Activated B cell treated with CpG ODN at 0.5 μM for 24 hours (primary cell): Measurements from ENCODE around the gene MTHFD2L. TPM values are rescaled to one million over a fixed set of nuclear protein-coding genes. Genes with fewer than 3 reads are reported as not detected.
A peak's percentile ranks its signal among the peaks of the same experiment; 100 is the strongest.

Experiments used
- ATAC-seq: fragments of 200-7000 bp; cut with Tn5 transposase; one replicate; pipeline ENCODE4 v1.10.0; 2021; ENCODE audit warnings: low read depth, mild to moderate bottlenecking, moderate library complexity
- CTCF ChIA-PET: fragments of 350-600 bp; sonication (Branson Sonifier 250); formaldehyde crosslinking; loops from one replicate; lab custom pipeline; 2021; ENCODE audit warnings: antibody characterized with exemption; lab: Charles Lee
- POLR2A ChIA-PET: fragments of 350-600 bp; sonication (Branson Sonifier 250); formaldehyde crosslinking; loops from one replicate; lab custom pipeline; 2021; ENCODE audit warnings: antibody characterized with exemption; lab: Charles Lee
- DNase-seq: peaks from one replicate; pipeline ENCODE4 v3.0.0; 2022
- H3K27ac Mint-ChIP-seq: one replicate; pipeline ENCODE4 v1.8.0; 2020; ENCODE audit warnings: mixed read lengths
- H3K27me3 Mint-ChIP-seq: one replicate; pipeline ENCODE4 v1.8.0; 2021; ENCODE audit warnings: mixed read lengths
- H3K36me3 Mint-ChIP-seq: one replicate; pipeline ENCODE4 v1.8.0; 2021; ENCODE audit warnings: low read depth, mixed read lengths
- H3K4me1 Mint-ChIP-seq: one replicate; pipeline ENCODE4 v1.8.0; 2021; ENCODE audit warnings: mixed read lengths
- H3K4me3 Mint-ChIP-seq: one replicate; pipeline ENCODE4 v1.8.0; 2020; ENCODE audit warnings: mild to moderate bottlenecking, mixed read lengths
- H3K9me3 Mint-ChIP-seq: one replicate; pipeline ENCODE4 v1.8.0; 2020; ENCODE audit warnings: mixed read lengths
- CTCF ChIP-seq: fragments of 200-600 bp; IDR thresholded peaks from one replicate; pipeline ENCODE4 v1.8.0; 2022; ENCODE audit warnings: antibody characterized with exemption, mild to moderate bottlenecking
- intact Hi-C: fragments of 100-400 bp; cut with micrococcal nuclease; formaldehyde crosslinking; loops from one replicate; pipeline ENCODE4 v1.15.1; 2024
- total RNA-seq: library from RNA; stranded (reverse); gene quantifications from 2 replicates; pipeline ENCODE4 v1.2.3, GENCODE V29; 2022

The MTHFD2L gene
- total RNA-seq, 1 donor from 2014 or later, result 14.3 TPM

GRCh38 chr4:74197080-74197479 is 39.2 kb downstream of the MTHFD2L start:
- Mint-ChIP-seq H3K4me3 (no peak overlapping the region), H3K9me3 (no peaks in the 10 kb centered on the region), H3K27ac (no peak overlapping the region), H3K4me1 (peaks cover 5% of the 10 kb centered on the region), H3K27me3 (no peaks in the 10 kb centered on the region), H3K36me3 (peaks cover 3% of the 10 kb centered on the region)
- no peak for ATAC-seq
- ChIA-PET POLR2A (no interaction called here), CTCF (no interaction called here)
- TF ChIP-seq CTCF, result no peak
- DNase-seq, result no peak
- intact Hi-C loops, result no loop called here

- Mint-ChIP-seq H3K9me3 (no peaks in the 10 kb centered on the region), H3K27me3 (no peaks in the 10 kb centered on the region), H3K4me1 (peaks cover 25% of the 10 kb centered on the region), H3K36me3 (peaks cover 5% of the 10 kb centered on the region), H3K27ac (no peak overlapping the region), H3K4me3 (no peak overlapping the region)
- intact Hi-C loops, result no loop called here
- POLR2A ChIA-PET, result no interaction called here
- ATAC-seq (no peak), DNase-seq (no peak)
- CTCF ChIA-PET, result interaction anchor here (0.9 to 1.6 kb wide), 2 partner anchors 13 to 24 kb away, joined by 3 to 5 read pairs; no protein-coding TSS in a partner anchor
- TF ChIP-seq CTCF, result no peak
Measured at GRCh38 chr4:74202062-74202586, 44.2 kb downstream of the MTHFD2L start.

GRCh38 chr4:74203467-74203866 is 45.5 kb downstream of the MTHFD2L start:
- peaks cover 5% of the 10 kb centered on the region for H3K36me3 Mint-ChIP-seq
- POLR2A ChIA-PET, result no interaction called here
- intact Hi-C loops, result no loop called here
- H3K9me3 Mint-ChIP-seq, result no peaks in the 10 kb centered on the region
- H3K27me3 Mint-ChIP-seq, result no peaks in the 10 kb centered on the region
- no peak for TF ChIP-seq CTCF
- H3K4me3 Mint-ChIP-seq, result no peak overlapping the region
- H3K27ac Mint-ChIP-seq, result no peak overlapping the region
- CTCF ChIA-PET, result interaction anchor here (2.0 kb wide), 1 partner anchor 13 kb away, joined by 6 read pairs; no protein-coding TSS in a partner anchor
- DNase-seq (no peak), ATAC-seq (no peak)
- peaks cover 27% of the 10 kb centered on the region for H3K4me1 Mint-ChIP-seq

GRCh38 chr4:74205046-74205445 is 47.1 kb downstream of the MTHFD2L start:
- Mint-ChIP-seq H3K4me1 (peaks cover 27% of the 10 kb centered on the region), H3K27me3 (no peaks in the 10 kb centered on the region), H3K4me3 (no peak overlapping the region), H3K9me3 (no peaks in the 10 kb centered on the region), H3K27ac (peak overlapping the region; percentile 94), H3K36me3 (peaks cover 5% of the 10 kb centered on the region)
- TF ChIP-seq CTCF, result no peak
- ChIA-PET CTCF (no interaction called here), POLR2A (no interaction called here)
- intact Hi-C loops, result loop anchor here (1.0 kb wide), 1 partner anchor 47 kb away; the partner anchor contains the start of gene MTHFD2L
- no peak for DNase-seq
- no peak for ATAC-seq

- no peak for TF ChIP-seq CTCF
- H3K4me1 Mint-ChIP-seq, result peaks cover 27% of the 10 kb centered on the region
- no peaks in the 10 kb centered on the region for H3K9me3 Mint-ChIP-seq
- ChIA-PET CTCF (interaction anchor here (0.7 kb wide), 1 partner anchor 194 kb away, joined by 3 read pairs; no protein-coding TSS in a partner anchor), POLR2A (interaction anchor here (0.7 kb wide), 2 partner anchors 11 to 246 kb away, joined by 4 to 5 read pairs; no protein-coding TSS in a partner anchor)
- peak overlapping the region; percentile 94 for H3K27ac Mint-ChIP-seq
- ATAC-seq (no peak), DNase-seq (no peak)
- intact Hi-C loops, result loop anchor here (1.0 kb wide), 1 partner anchor 47 kb away; the partner anchor contains the start of gene MTHFD2L
- H3K27me3 Mint-ChIP-seq, result no peaks in the 10 kb centered on the region
- no peak overlapping the region for H3K4me3 Mint-ChIP-seq
- peaks cover 5% of the 10 kb centered on the region for H3K36me3 Mint-ChIP-seq
Measured at GRCh38 chr4:74205559-74205958, 47.6 kb downstream of the MTHFD2L start.
